Erythroblast (primary cell): Measurements from ENCODE around the gene CLIP4.

Experiments used
- DNase-seq, 2 experiments: peaks; one replicate each; lab custom pipeline; 2025; lab: John Stamatoyannopoulos, UW
- GATA1 ChIP-seq: IDR thresholded peaks from 2 replicates; pipeline ENCODE4 v1.6.1; 2011; ENCODE audit warnings: low read depth, mild to moderate bottlenecking, control low read depth, low read length, moderate library complexity
- POLR2A ChIP-seq: IDR thresholded peaks from 2 replicates; pipeline ENCODE4 v1.6.1; 2011; ENCODE audit warnings: mild to moderate bottlenecking, low read length

The CLIP4 gene

DNA sequence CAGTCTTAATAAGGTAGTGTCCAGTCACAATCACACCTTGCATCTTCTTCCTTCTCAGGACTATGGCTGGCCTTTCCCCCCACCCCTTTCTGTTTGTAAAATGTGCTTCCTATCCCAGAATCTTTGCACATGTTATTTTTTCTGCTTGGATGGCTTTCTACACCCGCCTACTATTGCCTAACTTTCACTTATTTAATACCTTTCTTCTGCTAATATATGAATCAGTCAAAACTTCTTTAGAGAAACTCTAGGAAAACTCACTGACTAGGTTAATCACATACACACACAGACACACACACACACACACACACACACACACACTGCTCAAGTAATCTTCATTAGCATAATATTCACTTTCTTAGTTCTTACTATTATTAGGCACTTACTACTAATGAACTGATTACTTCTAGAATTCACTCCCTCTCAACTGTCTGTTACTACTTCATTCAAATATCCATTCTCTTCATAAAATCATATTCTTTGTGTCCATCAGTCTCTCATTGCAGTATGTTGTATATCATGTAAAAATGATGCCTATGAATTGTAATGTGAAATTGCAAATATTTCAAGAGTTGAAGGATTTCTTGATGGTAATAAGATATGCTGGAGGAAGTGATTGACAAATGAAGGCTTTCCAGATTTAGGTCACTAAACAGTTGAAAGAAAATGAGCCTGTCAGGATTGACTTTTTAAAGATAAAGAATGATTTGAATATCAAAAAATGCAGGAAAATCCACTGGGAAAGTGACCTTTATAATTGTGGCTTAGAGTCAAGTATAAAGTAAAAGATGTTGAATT is 51.2 kb downstream of the CLIP4 start:
- no peak for DNase-seq
- TF ChIP-seq POLR2A (no peak), GATA1 (no peak)

- TF ChIP-seq GATA1, result no peak
- TF ChIP-seq POLR2A, result no peak
These were observed 59.7 kb downstream of the CLIP4 start for GRCh38 chr2:29174937-29175336.

GRCh38 chr2:29175338-29175737 is 60.1 kb downstream of the CLIP4 start:
- no peak for DNase-seq
- no peak for TF ChIP-seq GATA1
- no peak for TF ChIP-seq POLR2A

More at GRCh38 chr2:29174937-29175336, 59.7 kb downstream of the CLIP4 start:
- no peak for DNase-seq

- TF ChIP-seq POLR2A, result no peak
- TF ChIP-seq GATA1, result no peak
- no peak for DNase-seq
These were observed 67.1 kb downstream of the CLIP4 start for GRCh38 chr2:29182334-29182733.

DNA sequence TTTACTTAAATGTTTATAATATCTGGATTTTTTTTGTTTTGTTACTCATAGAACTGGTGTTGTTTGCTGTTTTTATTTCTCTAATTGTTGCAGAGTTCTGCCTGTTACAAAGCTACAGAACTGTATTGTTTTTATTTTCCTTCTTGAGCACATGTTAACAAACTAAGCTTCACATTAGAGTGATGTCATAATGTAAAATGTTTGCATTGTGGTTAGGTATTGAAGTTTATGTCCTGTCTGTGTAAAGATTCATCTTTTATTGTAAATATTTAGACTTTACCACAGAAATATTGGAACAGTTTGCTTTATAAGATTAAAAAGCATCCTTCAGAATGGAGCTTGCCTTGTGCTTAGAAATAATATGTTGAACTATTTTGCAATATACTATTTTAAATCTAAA is 67.7 kb downstream of the CLIP4 start:
- no peak for DNase-seq
- TF ChIP-seq POLR2A, result no peak
- TF ChIP-seq GATA1, result no peak

DNA sequence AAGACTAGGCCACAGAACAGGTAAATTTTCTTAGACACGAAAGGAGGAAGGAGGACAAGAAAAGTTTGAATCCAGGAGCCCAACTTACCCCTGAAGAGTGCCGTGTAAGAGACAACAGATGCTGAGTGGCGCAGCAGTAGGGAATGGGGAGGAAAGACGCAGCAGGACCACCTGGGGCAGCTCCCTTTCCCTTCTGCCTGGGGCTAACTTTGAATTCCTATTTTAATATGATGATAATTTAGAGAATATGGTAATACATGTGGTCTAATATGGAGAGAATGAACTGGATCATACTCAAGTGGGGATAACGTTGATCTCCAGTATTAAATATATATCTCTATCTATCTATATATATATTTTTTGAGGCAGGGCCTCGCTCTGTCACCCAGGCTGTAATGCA is 69.3 kb downstream of the CLIP4 start:
- DNase-seq, result no peak
- TF ChIP-seq GATA1, result no peak
- no peak for TF ChIP-seq POLR2A

- TF ChIP-seq POLR2A, result no peak
- no peak for DNase-seq
These were observed 71.6 kb downstream of the CLIP4 start for GRCh38 chr2:29186817-29187216.

DNA sequence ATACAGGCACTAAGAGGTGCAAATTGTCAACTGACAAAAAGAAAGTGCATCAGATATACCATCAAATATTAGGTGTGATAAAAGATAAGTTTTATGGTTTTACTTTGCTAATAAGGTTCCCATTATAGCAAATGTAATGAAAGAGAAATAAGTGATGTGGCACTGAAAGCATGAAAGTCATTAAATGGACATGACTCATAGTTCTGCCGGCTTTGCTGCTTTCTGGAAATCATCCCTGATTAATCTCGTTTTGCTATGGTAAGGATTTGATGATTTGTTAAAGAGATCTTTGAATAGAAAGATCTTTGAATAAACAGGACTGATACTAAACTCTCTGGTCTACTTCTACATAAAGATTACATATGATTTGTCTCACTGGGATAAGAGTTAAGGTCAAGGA is 72.7 kb downstream of the CLIP4 start:
- TF ChIP-seq POLR2A (no peak), GATA1 (no peak)
- no peak for DNase-seq

- TF ChIP-seq GATA1 (no peak), POLR2A (no peak)
- no peak for DNase-seq
These were observed 73.8 kb downstream of the CLIP4 start for GRCh38 chr2:29189052-29189451.

DNA sequence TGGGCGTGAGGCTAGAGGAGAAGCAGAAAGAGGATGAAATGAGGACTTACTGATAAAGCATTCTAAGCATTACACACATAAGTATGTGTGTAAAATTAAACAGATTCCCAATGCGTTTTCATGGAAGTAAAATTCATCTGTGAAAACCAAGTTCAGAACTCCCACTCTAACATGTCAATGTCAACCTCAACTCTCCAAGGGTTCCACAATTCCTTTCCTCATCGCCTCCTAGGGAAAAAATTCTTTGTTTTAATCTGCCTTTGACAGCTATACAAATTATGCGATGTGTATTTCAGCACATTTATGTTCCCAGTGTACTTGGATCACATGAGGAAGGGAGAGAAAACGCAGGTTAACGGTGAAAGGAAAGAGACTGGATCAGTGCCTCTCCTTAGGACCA is 76.6 kb downstream of the CLIP4 start:
- TF ChIP-seq POLR2A, result no peak
- TF ChIP-seq GATA1, result no peak
- no peak for DNase-seq

DNA sequence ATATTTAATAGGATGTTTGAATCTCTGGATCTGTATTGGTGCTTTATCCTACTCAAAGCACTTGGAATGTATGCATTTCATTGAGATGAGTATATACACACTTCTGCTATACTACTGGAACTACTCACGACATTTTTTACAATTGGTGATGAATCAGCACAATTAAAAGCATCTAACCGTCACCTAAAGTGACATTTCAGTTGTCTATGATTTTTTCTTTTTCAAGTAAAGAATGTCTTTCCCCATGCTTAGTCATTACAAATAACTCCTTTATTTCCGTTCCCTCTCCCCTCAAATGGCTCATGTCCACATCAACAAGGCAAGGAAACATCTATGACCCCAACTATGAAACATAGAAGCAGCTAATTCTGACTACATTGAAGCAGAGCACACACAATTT is 77.3 kb downstream of the CLIP4 start:
- DNase-seq, result no peak
- TF ChIP-seq GATA1 (no peak), POLR2A (no peak)

DNA sequence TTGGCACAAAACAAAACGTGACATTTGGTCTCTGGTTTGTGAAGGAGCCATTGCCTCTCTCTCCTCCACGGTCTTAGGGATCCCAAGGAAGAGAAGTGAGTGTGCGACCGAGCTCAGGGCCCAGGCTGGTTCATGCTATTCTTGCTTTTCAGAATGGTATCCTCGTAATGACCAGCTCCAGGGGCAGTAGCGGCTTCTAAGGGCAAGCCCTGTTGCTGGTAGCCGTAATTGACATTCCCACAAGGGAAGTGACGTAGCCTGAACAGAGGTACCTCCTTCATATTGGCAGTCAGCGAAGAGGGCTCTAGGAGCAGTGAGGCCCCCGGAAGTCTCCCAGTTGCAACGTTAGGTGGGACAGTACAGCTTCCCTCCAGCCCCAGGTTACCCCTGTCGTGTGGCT is 77.9 kb downstream of the CLIP4 start:
- no peak for DNase-seq
- no peak for TF ChIP-seq POLR2A
- TF ChIP-seq GATA1, result no peak

GRCh38 chr2:29193681-29194080 is 78.5 kb downstream of the CLIP4 start:
- DNase-seq, result no peak
- TF ChIP-seq GATA1 (no peak), POLR2A (no peak)

DNA sequence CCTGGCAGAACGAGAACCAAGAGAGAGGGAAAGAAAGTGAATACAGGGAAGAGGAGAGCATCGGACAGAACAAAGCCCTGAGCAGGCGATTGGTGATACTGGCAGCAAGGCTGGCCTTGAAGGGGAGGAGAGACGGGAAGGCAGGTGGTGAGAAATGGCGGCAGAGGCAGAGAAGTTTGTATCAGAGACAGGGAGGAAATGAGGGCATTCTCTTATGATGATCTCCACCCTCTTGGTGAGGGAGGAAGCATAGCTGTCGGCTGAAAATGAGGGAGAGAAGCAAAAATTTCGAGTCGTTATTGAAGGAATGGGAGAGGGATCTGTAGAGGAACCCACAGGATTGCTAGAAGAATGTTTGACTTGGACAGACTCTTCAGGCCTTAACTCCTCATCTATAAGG is 80.6 kb downstream of the CLIP4 start:
- no peak for DNase-seq
- no peak for TF ChIP-seq POLR2A
- no peak for TF ChIP-seq GATA1
